HG03135 (cell line): ENCODE measurements around the gene LAPTM4A.
"Not testable (repeated sequence)": the region's sequence is repeated elsewhere in the genome, so short reads cannot be mapped to it uniquely, and the experiment has no call there.

Experiments
- ATAC-seq: cut with Tn5 transposase; IDR thresholded peaks from one replicate; pipeline ENCODE4 v1.9.1; 2021; ENCODE audit warnings: mild to moderate bottlenecking, moderate library complexity; ENCODE audit not compliant: unreplicated experiment

LAPTM4A gene

GRCh38 chr2:20077411-20077940 is 26.0 kb upstream of the LAPTM4A start:
- no peak for ATAC-seq

GRCh38 chr2:20076757-20077156 is 25.3 kb upstream of the LAPTM4A start:
- ATAC-seq: no peak

DNA sequence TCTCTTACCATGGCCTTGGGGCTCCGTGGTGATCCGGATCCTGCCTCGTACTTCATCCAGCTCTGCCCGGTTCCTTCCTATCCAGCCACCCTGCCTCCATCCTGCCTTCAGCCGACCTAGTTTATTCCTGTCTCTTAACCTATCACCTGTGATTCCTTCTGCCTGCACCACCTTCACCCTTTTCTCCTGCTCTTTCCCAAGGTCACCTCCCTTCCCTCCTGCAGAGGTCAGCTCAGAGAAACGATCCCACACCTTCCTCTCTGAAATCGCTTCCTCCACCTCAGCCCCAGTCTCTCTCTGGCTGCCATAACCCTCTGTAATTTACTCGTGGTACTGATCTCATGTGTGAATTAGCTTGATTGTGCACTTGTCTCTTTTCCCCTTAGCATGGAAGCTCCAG is 23.5 kb upstream of the LAPTM4A start:
- no peak for ATAC-seq

GRCh38 chr2:20074046-20074648 is 22.7 kb upstream of the LAPTM4A start:
- ATAC-seq: not testable (repeated sequence)

- no peak for ATAC-seq
These were observed 22.0 kb upstream of the LAPTM4A start for GRCh38 chr2:20073460-20073859.

- no peak for ATAC-seq
These were observed 21.2 kb upstream of the LAPTM4A start for GRCh38 chr2:20072436-20073158.

DNA sequence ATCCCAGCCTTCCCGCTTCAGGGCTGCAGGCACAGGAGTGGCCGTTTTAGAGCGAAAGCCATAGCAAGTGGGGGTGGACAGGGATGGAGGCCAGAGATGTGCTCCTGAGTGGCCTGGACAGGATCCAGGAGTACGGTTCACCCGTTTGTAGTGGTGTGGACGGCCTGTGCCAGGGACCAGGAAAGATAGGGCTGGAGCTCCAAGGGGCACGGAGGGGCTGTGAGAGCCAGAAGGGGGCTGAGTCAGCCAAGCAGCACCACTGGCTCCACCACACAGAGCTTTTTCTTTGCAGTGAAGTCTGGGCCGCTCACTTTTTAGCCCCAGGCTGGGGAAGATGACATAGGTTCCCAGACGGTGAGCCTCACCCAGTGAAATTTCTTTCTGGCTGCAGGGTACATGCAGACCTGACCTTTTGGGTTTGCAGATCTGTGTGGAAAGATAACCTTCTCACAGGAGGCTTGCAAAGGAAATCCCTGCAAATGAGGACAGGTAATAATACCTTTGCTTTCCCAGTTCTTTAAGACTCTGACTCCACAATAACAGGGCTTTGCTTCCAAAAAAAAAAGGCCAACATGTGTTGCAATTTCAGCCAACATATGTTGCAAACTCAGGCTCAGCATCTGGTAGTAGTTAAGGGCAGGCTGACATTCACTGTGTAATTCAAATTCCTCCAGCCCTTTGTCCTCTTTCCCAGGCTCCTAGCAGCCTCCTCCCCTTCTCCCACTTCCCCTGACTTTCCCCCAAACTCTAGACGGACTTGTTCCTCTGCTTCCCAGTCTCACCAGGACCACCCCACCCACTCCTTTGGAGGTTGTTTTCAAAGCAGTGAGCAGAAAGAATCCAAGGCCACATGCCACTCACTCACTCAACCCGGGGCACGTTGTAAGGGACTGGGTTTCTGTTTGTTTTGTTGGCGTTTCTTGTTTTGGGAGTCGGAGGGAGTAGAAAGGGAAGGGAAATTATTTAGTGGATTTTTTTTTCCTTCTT is 20.3 kb upstream of the LAPTM4A start:
- ATAC-seq: no peak

- ATAC-seq: no peak
These were observed 18.3 kb upstream of the LAPTM4A start for GRCh38 chr2:20069756-20070155.

- no peak for ATAC-seq
These were observed 16.7 kb upstream of the LAPTM4A start for GRCh38 chr2:20067992-20068584.

- no peak for ATAC-seq
These were observed 14.6 kb upstream of the LAPTM4A start for GRCh38 chr2:20065885-20066602.

GRCh38 chr2:20064841-20065240 is 13.4 kb upstream of the LAPTM4A start:
- no peak for ATAC-seq

DNA sequence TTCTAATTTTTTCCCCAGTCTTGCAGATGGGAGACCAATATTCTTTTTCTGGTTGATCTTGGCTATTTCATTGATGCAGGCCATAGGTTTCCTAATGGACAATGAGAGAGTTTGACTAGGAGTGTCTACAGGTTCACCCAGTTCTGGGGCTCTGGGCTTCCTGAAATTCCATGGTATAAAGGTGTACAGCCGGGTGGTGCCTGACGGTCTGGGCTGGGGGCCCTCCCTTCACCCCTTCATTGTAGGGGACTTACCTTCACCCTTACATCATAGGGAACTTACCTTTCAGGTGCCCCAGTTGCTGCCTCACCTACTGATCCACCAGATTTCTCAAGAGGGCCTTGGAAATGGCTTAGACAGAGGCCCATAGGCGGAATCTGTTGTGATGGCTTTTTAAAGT is 13.0 kb upstream of the LAPTM4A start:
- no peak for ATAC-seq

GRCh38 chr2:20062615-20063545 is 11.5 kb upstream of the LAPTM4A start:
- no peak for ATAC-seq

GRCh38 chr2:20061940-20062339 is 10.5 kb upstream of the LAPTM4A start:
- ATAC-seq: no peak

- ATAC-seq: no peak
These were observed 10.0 kb upstream of the LAPTM4A start for GRCh38 chr2:20061476-20061875.

GRCh38 chr2:20060106-20060505 is 8.7 kb upstream of the LAPTM4A start:
- ATAC-seq: no peak

DNA sequence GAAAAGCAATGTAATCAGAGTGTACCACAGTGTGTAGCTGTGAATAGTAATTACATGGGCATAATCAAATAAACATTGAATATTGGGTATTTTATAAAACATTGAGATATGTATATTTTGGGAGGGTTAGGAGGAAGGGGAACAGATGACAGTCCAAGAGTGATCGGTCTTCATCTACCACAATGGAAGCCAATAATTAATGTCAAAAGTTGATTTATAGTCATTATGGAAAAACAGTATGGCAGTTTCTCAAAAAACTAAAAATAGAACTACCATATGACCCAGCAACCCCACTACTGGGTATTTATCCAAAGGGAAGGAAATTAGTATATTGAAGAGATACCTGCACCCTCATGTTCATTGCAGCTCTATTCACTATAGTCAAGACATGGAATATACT is 5.8 kb upstream of the LAPTM4A start:
- ATAC-seq: no peak

GRCh38 chr2:20054931-20055330 is 3.5 kb upstream of the LAPTM4A start:
- ATAC-seq: no peak

- ATAC-seq: no peak
These were observed 2.7 kb upstream of the LAPTM4A start for GRCh38 chr2:20054119-20054518.
